ENCODE results near the gene SLCO1B1. TPM values are rescaled to one million over a fixed set of nuclear protein-coding genes. Genes with fewer than 3 reads are reported as not detected.
"Not testable (repeated sequence)": the region's sequence is repeated elsewhere in the genome, so short reads cannot be mapped to it uniquely, and the experiment has no call there.

Gene SLCO1B1
- polyA plus RNA-seq (2011; rRNA removed): not detected in 2 replicates
- polyA minus RNA-seq (2011; rRNA and poly(A)+ RNA removed): not detected in 2 replicates

DNA sequence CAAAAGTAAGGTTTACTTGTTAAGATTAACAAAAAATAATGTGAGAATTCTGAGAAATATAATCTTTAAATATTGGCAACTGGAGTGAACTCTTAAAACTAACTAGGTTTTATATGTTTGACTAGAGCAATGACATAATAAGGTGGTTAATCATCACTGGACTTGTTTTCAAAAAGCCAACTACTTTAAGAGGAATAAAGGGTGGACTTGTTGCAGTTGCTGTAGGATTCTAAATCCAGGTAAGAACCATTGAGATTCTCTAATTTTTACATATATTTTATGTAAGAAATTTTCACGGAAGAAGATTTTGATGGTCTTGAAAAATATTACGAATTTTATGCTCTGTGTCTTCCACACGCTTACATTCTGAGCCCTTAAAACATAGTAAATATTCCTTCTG is at the start of gene SLCO1B1:
Gene SLCO1B1, plus strand, starts transcription at position 197 of the 400 bp plus-strand sequence. CDS start 10,381 bp downstream, outside the sequence.
- no peak for DNase-seq (ENCODE audit: low read depth)
- Histone ChIP-seq H3K4me3 (ENCODE audit: low read depth, low read length) (no peak within 1 kb of the TSS), H3K27me3 (ENCODE audit: control insufficient read depth, insufficient read depth, low read length) (no peaks in the 10 kb centered on the region), H3K36me3 (ENCODE audit: control insufficient read depth, insufficient read depth, low read length) (no peaks in the 10 kb centered on the region)
- TF ChIP-seq CTCF (IDR thresholded peaks at IDR 0.05; ENCODE audit: insufficient read depth, low read depth, low read length): no peak
- ChIA-PET POLR2A (no interaction called here), CTCF (no interaction called here)

DNA sequence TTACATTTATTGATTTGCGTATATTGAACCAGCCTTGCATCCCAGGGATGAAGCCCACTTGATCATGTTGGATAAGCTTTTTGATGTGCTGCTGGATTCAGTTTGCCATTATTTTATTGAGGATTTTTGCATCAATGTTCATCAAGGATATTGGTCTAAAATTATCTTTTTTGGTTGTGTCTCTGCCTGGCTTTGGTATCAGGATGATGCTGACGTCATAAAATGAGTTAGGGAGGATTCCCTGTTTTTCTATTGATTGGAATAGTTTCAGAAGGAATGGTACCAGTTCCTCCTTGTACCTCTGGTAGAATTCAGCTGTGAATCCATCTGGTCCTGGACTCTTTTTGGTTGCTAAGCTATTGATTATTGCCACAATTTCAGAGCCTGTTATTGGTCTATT is 46.2 kb upstream of the SLCO1B1 start:
- H3K27me3 ChIP-seq (ENCODE audit: control insufficient read depth, insufficient read depth, low read length); CTCF ChIA-PET; DNase-seq (ENCODE audit: low read depth); H3K36me3 ChIP-seq (ENCODE audit: control insufficient read depth, insufficient read depth, low read length); POLR2A ChIA-PET; H3K4me3 ChIP-seq (ENCODE audit: low read depth, low read length): not testable (repeated sequence)

- no peak for TF ChIP-seq CTCF (IDR thresholded peaks at IDR 0.05; ENCODE audit: insufficient read depth, low read depth, low read length)
- CTCF ChIA-PET: no interaction called here
These were observed 19.3 kb upstream of the SLCO1B1 start for GRCh38 chr12:21111732-21112131.

GRCh38 chr12:21113266-21113665 is 17.7 kb upstream of the SLCO1B1 start:
- POLR2A ChIA-PET: no interaction called here
- no peak overlapping the region for H3K4me3 ChIP-seq (ENCODE audit: low read depth, low read length)
- H3K27me3 ChIP-seq (ENCODE audit: control insufficient read depth, insufficient read depth, low read length): no peaks in the 10 kb centered on the region
- no peaks in the 10 kb centered on the region for H3K36me3 ChIP-seq (ENCODE audit: control insufficient read depth, insufficient read depth, low read length)
- CTCF ChIA-PET: no interaction called here
- TF ChIP-seq CTCF (IDR thresholded peaks at IDR 0.05; ENCODE audit: insufficient read depth, low read depth, low read length): no peak
- DNase-seq (ENCODE audit: low read depth): no peak

More at GRCh38 chr12:21111732-21112131, 19.3 kb upstream of the SLCO1B1 start:
- Histone ChIP-seq H3K27me3 (ENCODE audit: control insufficient read depth, insufficient read depth, low read length) (no peaks in the 10 kb centered on the region), H3K36me3 (ENCODE audit: control insufficient read depth, insufficient read depth, low read length) (no peaks in the 10 kb centered on the region), H3K4me3 (ENCODE audit: low read depth, low read length) (no peak overlapping the region)
- DNase-seq (ENCODE audit: low read depth): no peak
- POLR2A ChIA-PET: no interaction called here

DNA sequence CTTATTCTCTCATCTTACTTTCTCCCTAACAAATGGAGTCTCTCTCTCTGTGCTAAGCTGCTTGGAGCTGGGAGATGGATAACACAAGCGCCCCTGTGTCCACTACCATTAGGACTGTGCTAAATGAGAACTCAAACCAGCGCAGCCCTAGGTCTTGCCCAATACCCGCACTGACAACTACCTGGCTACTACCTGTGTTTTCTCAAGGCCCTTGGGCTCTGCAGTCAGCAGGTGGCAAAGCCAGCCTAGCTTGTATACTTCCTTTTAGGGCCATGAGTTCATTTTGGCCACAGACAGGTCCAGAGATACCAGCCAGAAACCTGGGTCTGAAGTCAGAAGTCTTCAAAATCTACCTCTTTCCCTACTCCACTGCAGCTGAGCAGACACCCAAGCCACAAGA is 13.0 kb upstream of the SLCO1B1 start:
- no peak for DNase-seq (ENCODE audit: low read depth)
- no peak for TF ChIP-seq CTCF (IDR thresholded peaks at IDR 0.05; ENCODE audit: insufficient read depth, low read depth, low read length)
- POLR2A ChIA-PET: no interaction called here
- H3K36me3 ChIP-seq (ENCODE audit: control insufficient read depth, insufficient read depth, low read length): no peaks in the 10 kb centered on the region
- H3K4me3 ChIP-seq (ENCODE audit: low read depth, low read length): no peak overlapping the region
- CTCF ChIA-PET: interaction anchor here (0.5 kb wide), 1 partner anchor 78 kb away, joined by 3 read pairs; no protein-coding TSS in a partner anchor
- no peaks in the 10 kb centered on the region for H3K27me3 ChIP-seq (ENCODE audit: control insufficient read depth, insufficient read depth, low read length)

- ChIA-PET POLR2A (no interaction called here), CTCF (no interaction called here)
- H3K36me3 ChIP-seq (ENCODE audit: control insufficient read depth, insufficient read depth, low read length): no peaks in the 10 kb centered on the region
- H3K4me3 ChIP-seq (ENCODE audit: low read depth, low read length): no peak overlapping the region
- no peak for TF ChIP-seq CTCF (IDR thresholded peaks at IDR 0.05; ENCODE audit: insufficient read depth, low read depth, low read length)
- H3K27me3 ChIP-seq (ENCODE audit: control insufficient read depth, insufficient read depth, low read length): no peaks in the 10 kb centered on the region
- DNase-seq (ENCODE audit: low read depth): no peak
These were observed 12.2 kb upstream of the SLCO1B1 start for GRCh38 chr12:21118760-21119159.
